KOPT-K1 (cell line): ENCODE measurements around the gene HPCAL4.

Experiments
- H3K27ac ChIP-seq: fragments of 200-600 bp; sonication (generic); 2 replicates; pipeline ENCODE4 v1.5.1; 2016; ENCODE audit warnings: antibody characterized with exemption, mild to moderate bottlenecking, low read depth, low read length; ENCODE audit not compliant: poor library complexity, severe bottlenecking
- H3K36me3 ChIP-seq: fragments of 200-600 bp; sonication (generic); 2 replicates; pipeline ENCODE4 v1.5.1; 2017; ENCODE audit warnings: antibody characterized with exemption, mild to moderate bottlenecking, low read length, moderate library complexity; ENCODE audit not compliant: insufficient read depth
- H3K9me3 ChIP-seq: fragments of 200-600 bp; sonication (generic); 2 replicates; pipeline ENCODE4 v1.5.1; 2017; ENCODE audit warnings: antibody characterized with exemption, low read length, mild to moderate bottlenecking; ENCODE audit not compliant: insufficient read depth, poor library complexity, severe bottlenecking

Gene HPCAL4

DNA sequence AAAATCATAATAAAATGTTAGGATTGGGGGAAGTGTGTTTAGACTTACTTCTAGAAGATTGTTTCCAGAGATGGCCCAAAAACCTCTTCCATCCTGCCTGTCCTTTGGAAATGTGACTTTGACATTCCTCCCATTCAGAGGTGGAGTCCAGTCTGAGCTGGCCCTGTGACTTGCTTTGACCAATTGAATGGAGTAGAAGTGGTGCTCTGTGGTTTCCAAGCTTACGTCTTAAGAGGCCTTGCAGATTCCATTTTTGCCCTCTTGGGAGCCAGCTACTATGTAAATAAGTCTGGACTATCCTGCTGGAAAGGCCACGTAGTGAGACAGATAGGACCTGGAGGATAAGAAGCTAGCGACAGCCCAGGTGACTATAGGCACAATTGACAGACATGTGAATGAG is 18.0 kb downstream of the HPCAL4 start:
- no peaks in the 10 kb centered on the region for H3K9me3 ChIP-seq
- H3K27ac ChIP-seq = no peak overlapping the region
- no peaks in the 10 kb centered on the region for H3K36me3 ChIP-seq

DNA sequence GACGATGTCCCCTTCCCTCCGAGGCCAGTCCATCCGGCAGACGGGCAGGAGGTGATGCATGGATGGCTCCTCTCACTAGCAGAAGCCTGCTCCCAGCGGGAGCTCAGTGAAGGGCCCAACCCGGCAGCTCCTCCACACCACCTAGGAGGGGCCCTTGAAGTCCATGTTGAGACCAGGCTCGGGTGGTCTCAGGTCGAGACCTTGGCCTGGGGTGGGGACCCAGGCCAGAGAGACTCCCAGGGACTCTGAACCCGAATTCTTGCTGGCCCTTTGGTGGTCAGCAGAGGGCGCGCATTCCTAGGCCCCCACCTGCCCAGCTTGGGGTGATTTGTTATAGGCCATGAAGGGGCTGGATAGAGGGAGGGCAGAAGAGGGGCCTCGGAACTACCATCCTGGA is 18.7 kb downstream of the HPCAL4 start:
- H3K36me3 ChIP-seq = no peaks in the 10 kb centered on the region
- no peak overlapping the region for H3K27ac ChIP-seq
- no peaks in the 10 kb centered on the region for H3K9me3 ChIP-seq

DNA sequence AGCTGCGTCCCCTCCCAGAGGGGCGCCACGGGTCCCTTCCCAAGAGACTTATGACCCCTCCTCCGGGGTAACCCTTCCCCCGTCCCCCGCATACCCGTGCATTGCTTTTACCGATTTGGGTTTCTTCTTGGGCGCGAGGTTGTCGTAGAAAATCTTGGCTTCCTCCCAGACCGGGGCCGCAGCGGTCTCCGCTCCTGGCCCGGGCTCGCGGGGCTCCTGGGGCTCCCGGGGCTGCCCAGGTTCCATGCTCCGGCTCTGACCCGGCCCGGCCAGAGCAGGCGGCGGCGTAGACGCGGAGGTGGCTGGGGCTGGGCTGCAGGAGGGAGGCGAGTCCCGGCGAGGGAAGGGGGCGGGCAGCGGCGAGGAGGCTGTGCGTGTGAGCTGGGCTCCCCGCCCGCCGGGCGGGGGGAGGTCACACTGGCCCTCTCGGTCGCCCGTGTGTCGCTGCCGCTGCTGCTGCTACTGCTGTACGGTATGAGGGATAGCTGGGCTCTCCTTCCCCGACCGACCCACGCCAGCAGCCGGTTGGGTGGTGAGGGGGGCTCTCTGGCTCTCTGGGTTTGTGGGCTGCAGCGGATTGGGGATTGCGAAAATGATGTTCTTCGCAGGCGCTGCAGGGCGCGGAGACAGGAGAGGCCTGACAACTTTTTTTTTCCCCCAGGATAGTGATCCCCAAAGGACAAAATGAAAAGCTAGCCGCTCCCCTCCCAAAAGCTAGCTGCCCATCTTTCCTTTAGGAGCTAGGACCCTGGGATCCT is 19.3 kb downstream of the HPCAL4 start, which contains the start of gene NT5C1A:
Gene NT5C1A, minus strand, starts transcription at position 315 of the 758 bp plus-strand sequence. Its CDS starts 69 bp downstream, at position 246.
- Histone ChIP-seq H3K9me3 (no peaks in the 10 kb centered on the region), H3K27ac (no peak within 1 kb of the TSS), H3K36me3 (no peaks in the 10 kb centered on the region)

DNA sequence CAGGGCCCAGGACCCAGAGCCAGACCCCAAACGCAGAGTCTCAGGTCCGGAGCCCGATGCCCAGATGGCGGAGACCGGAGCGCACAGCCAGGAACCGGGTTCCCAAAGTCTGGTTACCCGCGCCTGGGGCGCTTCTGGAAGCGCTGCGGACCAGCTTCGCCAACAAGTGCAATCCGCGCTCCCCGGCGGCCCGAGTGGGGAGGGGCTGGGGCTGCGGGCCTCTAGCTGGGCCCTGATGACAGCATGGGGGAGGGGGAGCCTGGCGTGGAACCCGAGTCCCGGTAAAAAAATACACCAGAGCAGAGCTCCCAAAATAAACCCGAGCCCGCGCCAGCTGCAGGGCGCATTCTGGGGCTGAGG is 19.8 kb downstream of the HPCAL4 start:
- H3K9me3 ChIP-seq = no peaks in the 10 kb centered on the region

DNA sequence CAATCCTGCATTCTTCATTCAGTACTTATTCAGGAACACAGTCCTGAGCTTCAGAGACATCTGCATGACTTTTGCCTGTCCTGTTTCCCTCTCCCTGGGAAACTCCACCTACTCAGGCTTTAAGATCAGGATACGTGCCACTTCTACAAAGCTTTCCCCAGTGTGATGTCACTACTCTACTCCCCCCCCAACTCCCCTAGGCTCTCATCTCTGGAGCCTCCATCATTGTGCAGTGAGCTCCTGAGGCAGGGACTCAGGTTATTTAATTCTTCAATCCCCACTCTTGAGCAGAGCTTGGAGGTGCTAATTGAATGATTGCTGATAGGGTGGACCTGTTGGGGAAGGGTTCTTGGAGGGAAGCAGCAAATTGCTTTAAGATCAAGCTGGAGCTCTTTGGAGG is 20.5 kb downstream of the HPCAL4 start:
- H3K36me3 ChIP-seq = no peaks in the 10 kb centered on the region
- H3K27ac ChIP-seq = no peak overlapping the region
- H3K9me3 ChIP-seq = no peaks in the 10 kb centered on the region

More for the DNA sequence above, 19.8 kb downstream of the HPCAL4 start:
- Histone ChIP-seq H3K27ac (no peak overlapping the region), H3K36me3 (no peaks in the 10 kb centered on the region)

DNA sequence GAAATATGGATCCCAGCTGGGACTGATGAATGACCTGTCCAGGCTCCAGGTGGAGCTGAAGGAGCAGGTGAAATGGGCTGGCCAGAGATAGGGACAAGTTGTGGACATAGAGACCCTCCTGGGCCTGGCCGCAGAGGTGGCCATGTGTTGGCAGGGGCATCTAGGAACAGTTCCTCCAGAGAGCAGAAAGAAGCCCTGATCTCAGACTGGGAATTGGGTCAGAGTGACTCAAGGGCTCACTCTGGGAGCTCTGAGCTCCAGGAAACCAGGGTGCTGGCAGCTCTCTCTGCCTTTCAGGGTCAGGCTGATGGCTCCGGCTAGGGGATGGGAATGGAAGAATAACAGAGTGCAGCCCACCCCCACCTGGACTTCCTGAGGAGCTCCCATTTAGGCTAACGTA is 22.3 kb downstream of the HPCAL4 start:
- H3K9me3 ChIP-seq = no peaks in the 10 kb centered on the region
- no peak overlapping the region for H3K27ac ChIP-seq
- H3K36me3 ChIP-seq = no peaks in the 10 kb centered on the region

DNA sequence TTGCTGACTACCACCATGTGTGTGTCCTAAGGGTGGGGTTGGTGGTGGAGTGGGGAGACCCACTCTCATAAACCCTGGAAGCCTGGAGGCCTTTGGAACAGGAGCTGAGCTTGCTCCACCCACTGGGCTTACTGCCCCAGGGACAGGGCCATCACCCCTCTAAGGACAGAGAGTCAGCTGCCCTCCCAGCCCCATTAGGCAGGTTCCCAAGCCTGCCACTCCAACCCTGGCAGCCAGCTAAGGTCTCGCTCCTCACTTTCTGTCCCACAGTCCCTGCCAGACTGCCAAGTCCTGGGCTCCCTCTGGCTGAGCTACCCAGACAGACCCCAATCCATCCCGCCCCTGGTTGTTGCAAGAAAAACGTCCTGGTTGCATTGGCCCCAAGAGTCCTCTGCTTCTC is 23.1 kb downstream of the HPCAL4 start:
- Histone ChIP-seq H3K36me3 (no peaks in the 10 kb centered on the region), H3K27ac (no peak overlapping the region), H3K9me3 (no peaks in the 10 kb centered on the region)

DNA sequence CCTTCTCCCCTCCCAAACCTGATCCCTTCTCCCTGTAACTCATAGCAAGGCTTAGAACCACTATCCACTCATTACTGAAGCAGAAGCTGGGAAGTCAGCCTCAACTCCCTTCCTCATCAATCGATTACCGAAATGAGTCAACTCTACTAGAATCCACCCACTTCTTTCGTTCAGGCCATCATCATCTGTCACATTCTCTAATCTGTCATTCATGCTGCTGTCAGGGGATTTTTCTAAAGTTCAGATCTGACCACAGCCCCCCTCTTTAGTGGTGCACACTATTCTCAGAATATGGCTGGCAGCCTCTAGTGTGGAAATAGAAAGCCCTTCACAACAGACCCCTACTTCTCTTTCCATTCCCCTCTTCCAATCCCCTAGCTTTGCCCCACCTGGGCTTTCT is 24.5 kb downstream of the HPCAL4 start:
- no peaks in the 10 kb centered on the region for H3K36me3 ChIP-seq
- H3K9me3 ChIP-seq = no peaks in the 10 kb centered on the region
- no peak overlapping the region for H3K27ac ChIP-seq

DNA sequence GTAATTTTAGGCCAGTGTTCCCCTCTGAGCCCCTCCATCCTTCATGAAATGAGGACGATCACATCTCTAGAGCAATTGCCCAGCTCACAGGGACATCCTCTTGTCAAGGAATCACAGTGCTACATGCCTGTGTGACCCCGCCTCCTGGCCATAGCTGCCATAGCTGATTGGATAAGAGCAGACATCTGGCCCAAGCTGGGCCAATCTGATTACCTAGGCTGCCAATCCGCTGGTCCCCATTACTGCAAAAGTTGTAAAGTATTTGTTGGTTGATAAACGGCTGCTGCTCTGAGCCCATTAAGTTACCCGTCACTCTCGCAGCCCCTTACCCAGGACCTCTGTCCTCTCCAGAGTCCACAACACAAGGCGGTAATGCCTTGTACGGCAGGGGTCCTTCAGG is 27.7 kb downstream of the HPCAL4 start:
- no peaks in the 10 kb centered on the region for H3K36me3 ChIP-seq
- H3K9me3 ChIP-seq = no peaks in the 10 kb centered on the region
- H3K27ac ChIP-seq = no peak overlapping the region

DNA sequence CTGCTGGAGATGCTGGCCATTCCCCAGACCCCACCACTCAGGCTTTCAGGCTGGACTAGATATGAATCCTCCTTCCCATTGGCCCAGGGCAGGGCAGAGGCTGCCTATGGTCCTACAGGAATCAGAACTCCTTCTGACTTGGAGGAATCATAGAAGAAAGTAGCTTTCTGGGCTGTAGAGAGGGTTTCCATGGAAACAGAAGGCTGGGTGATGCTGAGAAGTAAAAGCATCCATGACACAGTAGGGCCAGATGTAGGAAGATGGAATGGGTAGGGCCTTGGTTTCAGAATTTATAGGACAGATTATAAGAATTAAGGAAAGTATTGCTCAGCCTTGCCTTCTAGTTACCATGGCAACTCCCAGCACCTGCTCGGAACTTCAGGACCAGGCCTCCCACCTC is 28.4 kb downstream of the HPCAL4 start:
- no peaks in the 10 kb centered on the region for H3K9me3 ChIP-seq
- no peaks in the 10 kb centered on the region for H3K36me3 ChIP-seq
- no peak overlapping the region for H3K27ac ChIP-seq

DNA sequence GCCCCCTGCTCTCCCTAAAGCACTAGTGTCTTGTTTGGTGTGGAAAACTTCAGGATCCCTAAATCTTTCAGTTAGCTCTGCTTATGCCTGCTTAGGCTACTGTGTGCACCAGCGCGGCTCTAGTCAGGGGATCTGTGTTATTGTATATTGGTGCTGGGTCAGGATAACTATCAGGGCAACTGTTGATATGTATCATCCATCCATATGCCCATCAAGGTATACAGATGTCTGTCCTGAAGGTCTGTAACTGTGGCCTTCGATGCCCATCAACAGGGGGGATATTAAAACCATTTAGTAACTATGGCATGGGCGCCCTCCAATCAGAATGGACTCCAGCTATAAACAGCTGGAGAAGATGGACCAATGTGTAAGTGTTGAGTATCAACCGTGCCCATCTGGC is 31.7 kb downstream of the HPCAL4 start:
- H3K27ac ChIP-seq = no peak overlapping the region
- no peaks in the 10 kb centered on the region for H3K36me3 ChIP-seq
- no peaks in the 10 kb centered on the region for H3K9me3 ChIP-seq

DNA sequence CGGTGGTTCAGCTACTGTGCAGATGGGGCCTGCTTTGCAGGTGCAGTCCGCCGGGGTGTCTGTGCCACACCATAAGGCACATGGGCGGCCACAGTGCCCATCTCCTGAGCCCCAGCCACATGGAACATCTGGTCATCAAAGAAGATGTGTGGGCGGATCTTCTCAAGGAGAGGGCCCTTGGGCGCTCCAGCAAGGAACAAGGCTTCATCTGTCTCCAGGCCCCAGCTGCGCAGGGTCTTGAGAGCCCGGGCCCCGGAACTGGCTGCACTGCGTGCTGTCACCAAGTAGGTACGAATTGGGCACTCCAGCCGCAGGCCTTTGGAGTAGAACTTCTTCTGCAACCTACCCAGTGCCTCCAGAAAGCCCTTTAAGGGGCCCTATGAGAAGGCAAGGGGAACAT is 32.1 kb downstream of the HPCAL4 start:
- no peak overlapping the region for H3K27ac ChIP-seq
- no peaks in the 10 kb centered on the region for H3K9me3 ChIP-seq
- H3K36me3 ChIP-seq = no peaks in the 10 kb centered on the region

DNA sequence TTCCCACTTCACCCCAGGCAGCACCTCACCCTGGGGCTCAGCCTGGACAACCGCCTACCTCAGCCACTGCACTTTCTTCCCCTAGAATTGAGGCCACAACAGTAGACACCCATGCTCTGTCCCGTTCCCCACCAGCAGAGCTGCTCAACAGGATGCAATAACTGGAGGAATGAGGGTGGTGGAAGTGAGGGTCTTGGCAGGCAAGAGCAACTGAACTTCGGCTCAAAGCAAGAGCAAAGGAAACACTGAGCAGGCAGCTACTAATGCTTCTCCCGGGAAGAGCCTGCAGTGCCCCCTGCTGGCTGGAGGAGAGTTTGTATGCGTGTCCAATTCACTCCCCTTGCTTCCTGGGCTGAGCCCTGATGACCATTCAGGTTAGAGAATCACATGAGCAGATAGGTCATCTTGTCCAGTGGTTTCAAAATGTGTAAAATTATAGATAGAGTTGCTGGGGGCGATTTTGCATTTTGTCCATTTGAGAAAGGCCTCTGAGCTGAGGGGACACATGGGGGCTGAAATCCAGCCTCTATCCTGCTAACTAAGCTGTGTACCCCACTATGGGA is 33.2 kb downstream of the HPCAL4 start:
- H3K36me3 ChIP-seq = no peaks in the 10 kb centered on the region
- no peaks in the 10 kb centered on the region for H3K9me3 ChIP-seq
- no peak overlapping the region for H3K27ac ChIP-seq

DNA sequence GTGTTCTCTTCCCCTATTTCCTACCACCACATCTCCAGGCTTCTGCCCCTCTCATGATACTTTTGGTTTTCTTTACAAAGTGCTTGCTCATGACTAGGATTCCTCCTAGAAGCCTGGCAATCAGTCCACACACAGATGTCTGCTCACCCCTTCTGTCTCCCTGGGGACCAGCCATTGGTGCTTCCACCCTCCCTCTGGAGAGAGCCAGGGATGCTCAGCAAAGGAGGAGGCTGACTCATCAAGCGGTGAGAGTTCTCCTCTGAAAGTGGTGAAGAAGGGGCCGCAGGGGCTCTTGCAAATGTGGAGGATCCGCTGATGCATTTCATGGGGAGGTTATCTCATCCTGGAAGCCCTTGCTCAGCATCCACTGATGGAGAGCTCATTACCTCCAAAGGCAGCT is 33.8 kb downstream of the HPCAL4 start:
- Histone ChIP-seq H3K36me3 (no peaks in the 10 kb centered on the region), H3K9me3 (no peaks in the 10 kb centered on the region), H3K27ac (no peak overlapping the region)

DNA sequence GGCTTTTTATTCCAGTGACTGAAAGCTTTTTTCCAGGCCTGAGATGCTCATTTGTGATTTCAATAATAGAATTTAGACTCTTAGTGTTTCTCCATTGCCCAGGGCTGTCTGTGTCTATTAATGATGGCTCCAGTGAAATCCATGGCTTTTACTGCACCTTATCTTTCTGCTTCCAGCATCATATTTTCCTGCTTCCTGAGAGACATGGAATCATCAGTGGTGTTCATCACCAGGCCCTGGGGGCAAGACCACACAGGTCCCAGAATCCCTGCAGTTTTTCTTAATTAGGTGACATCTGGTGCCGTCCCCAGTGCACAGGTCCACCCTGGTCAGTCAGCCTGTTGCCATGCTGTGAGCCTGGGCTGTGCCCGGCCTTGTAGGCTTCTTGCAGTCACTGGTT is 34.8 kb downstream of the HPCAL4 start:
- H3K9me3 ChIP-seq = no peaks in the 10 kb centered on the region

DNA sequence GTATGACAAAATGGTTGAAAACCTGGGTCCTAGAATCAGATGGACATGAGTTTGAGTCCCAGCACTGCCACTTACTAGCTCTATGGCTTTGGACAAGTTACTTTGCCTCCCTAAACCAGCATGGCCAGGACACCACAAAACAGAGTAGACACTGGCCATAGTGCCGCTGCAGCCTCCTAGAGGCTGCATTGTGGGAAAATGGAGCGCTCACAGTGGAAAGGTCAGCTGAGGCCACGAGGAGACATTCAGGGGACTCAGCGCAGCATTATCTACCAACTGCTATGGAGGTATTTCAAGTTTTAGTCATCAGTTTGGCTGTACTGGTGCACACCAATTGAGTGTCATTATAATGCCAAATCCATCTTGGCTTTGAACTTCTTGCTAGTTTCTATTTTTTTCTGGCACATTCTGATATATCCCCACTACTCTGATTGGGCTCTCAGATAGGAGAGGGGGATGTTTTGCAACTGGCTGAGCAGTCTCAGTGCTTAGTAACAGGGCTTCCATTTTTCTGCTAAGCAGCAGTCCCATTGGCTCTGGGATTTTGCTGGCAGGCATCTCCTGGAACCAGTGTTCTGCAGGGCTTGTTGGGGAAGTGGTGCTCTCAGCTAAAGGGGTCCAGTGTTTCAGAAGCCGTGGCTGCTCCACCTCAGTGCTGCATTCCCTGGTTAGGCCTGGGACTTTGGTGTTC is 35.5 kb downstream of the HPCAL4 start:
- Histone ChIP-seq H3K36me3 (no peaks in the 10 kb centered on the region), H3K27ac (no peak overlapping the region), H3K9me3 (no peaks in the 10 kb centered on the region)

More for the DNA sequence above, 34.8 kb downstream of the HPCAL4 start:
- Histone ChIP-seq H3K27ac (no peak overlapping the region), H3K36me3 (no peaks in the 10 kb centered on the region)
